GM12878 (cell line): ENCODE results near the gene ASIC3. TPM values are rescaled to one million over a fixed set of nuclear protein-coding genes. Genes with fewer than 3 reads are reported as not detected.

Source experiments
- CBX3 ChIP-seq: fragments of 200-600 bp; sonication (generic); IDR thresholded peaks from 2 replicates; pipeline ENCODE4 v1.6.1; 2016; ENCODE audit warnings: low read depth, borderline replicate concordance
- DPF2 ChIP-seq: fragments of 450-650 bp; IDR thresholded peaks from 2 replicates; pipeline ENCODE4 v1.6.1; 2017; ENCODE audit warnings: mild to moderate bottlenecking
- EGR1 ChIP-seq, 2 experiments: IDR thresholded peaks; 1 replicate in 1 of 2; 2 replicates in 1 of 2; pipeline ENCODE4 v1.6.1; 2011 to 2012; ENCODE audit warnings: low read depth in 2 of 2, low read length in 2 of 2, borderline replicate concordance in 1 of 2, mild to moderate bottlenecking in 1 of 2, moderate library complexity in 1 of 2
- IRF4 ChIP-seq: IDR thresholded peaks from 2 replicates; pipeline ENCODE4 v1.6.1; 2011; ENCODE audit warnings: low read depth, low read length
- LARP7 ChIP-seq: fragments of 450-650 bp; IDR thresholded peaks from 2 replicates; pipeline ENCODE4 v1.6.1; 2017; ENCODE audit warnings: mild to moderate bottlenecking
- PML ChIP-seq: IDR thresholded peaks from 2 replicates; pipeline ENCODE4 v1.6.1; 2012; ENCODE audit warnings: low read length, inconsistent platforms
- RBBP5 ChIP-seq: fragments of 200-600 bp; sonication (generic); conservative IDR thresholded peaks from 2 replicates; pipeline ENCODE4 v1.6.1; 2016
- RFX5 ChIP-seq: IDR thresholded peaks from 2 replicates; pipeline ENCODE4 v1.6.1; 2011; ENCODE audit warnings: low read depth, low read length, improper control_type of control experiment
- YBX1 ChIP-seq: fragments of 450-650 bp; IDR thresholded peaks from 2 replicates; pipeline ENCODE4 v1.6.1; 2016; ENCODE audit warnings: antibody characterized with exemption
- YY1 ChIP-seq: IDR thresholded peaks from 2 replicates; pipeline ENCODE4 v1.6.1; 2011; ENCODE audit warnings: low read depth, mild to moderate bottlenecking, low read length
- ZNF207 ChIP-seq: fragments of 450-650 bp; IDR thresholded peaks from 2 replicates; pipeline ENCODE4 v1.6.1; 2014; ENCODE audit warnings: antibody characterized with exemption, mild to moderate bottlenecking, borderline replicate concordance
- polyA plus RNA-seq, 11 experiments: library from polyadenylated mRNA; depleted of rRNA in 4 of 11; unstranded in 6 of 11; stranded (reverse) in 5 of 11; fragments of >200 nt; fragmentation: Nextera tagmentation in 4 of 11; fragmentation: Illumina TruSeq in 1 of 11; extraction: Ambion mirVana in 4 of 11; extraction: Trizol in 1 of 11; gene quantifications; 1 replicate in 1 of 11; 2 replicates in 10 of 11; pipeline versions ENCODE4 v1.2.1 to v1.2.3, GENCODE V29; 2011 to 2016; ENCODE audit warnings: inconsistent platforms in 2 of 11, missing spikeins in 2 of 11, low read depth in 1 of 11
- total RNA-seq, 4 experiments: library from RNA; depleted of rRNA in 3 of 4; stranded (reverse); fragments of >200 nt in 3 of 4; fragmentation: Illumina TruSeq in 1 of 4; extraction: Trizol in 1 of 4; gene quantifications; 2 replicates each; pipeline versions ENCODE4 v1.2.1 to v1.2.3, GENCODE V29; 2013 to 2021
- TF ChIP-seq, protein P1 (sequence below): IDR thresholded peaks from 2 replicates; pipeline ENCODE4 v1.6.1; 2011; ENCODE audit warnings: low read depth, mild to moderate bottlenecking, low read length, moderate library complexity, borderline replicate concordance; ENCODE audit errors: extremely low read depth
- TF ChIP-seq, protein P2 (sequence below): fragments of 450-650 bp; IDR thresholded peaks from 2 replicates; pipeline ENCODE4 v1.6.1; 2014; ENCODE audit warnings: mild to moderate bottlenecking
- TF ChIP-seq, protein P3 (sequence below): fragments of 450-650 bp; IDR thresholded peaks from 2 replicates; pipeline ENCODE4 v1.6.1; 2016; ENCODE audit warnings: mild to moderate bottlenecking

The ASIC3 gene
- total and polyA plus RNA-seq, 10 of the 15 experiments (the other 5 are each of a cell fraction or from before 2014, with no cell fraction given): 0.07 to 1.0 (median 0.44) TPM; not detected in 4

DNA sequence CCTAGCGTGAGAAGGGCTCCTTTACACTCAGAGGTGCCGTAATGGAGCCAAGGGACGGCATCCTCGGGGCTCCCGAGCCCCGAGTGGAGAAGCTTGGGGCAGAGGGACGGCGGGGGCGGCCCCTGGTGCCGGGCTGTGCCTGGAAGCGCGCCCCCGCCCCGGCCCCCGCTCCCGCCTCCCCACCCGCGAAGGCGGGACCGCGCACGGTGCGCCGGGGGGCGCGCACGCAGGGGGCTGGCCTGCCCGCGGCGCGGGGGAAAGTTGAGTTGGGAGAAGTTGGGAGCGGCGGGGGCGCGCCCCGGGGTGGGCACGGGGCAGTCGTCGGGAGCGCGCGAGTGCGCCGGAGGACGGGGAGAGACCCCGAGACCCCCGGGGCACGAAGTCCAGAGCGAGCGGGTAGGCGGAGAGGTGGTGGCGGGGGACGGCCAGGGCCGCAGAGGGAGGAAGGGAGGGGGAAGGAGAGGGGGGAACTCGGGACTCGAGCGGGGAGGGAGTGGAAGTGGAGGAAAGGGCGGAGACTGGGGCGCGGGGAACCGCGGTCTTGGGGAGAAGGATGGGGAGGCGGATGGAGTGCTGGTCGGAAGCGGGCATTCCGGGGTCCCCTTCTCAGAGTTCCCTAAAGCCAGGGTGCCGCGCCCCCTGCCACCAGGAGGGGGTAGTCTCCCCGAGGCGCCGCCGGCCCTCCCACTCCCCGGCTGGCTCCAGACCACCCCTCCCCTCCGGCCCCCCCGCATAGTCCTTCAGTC, 11.2 kb downstream of the ASIC3 start, which contains the start of gene SLC4A2 (continued):
- TF ChIP-seq, protein P1, sequence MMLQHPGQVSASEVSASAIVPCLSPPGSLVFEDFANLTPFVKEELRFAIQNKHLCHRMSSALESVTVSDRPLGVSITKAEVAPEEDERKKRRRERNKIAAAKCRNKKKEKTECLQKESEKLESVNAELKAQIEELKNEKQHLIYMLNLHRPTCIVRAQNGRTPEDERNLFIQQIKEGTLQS: no peak
- TF ChIP-seq LARP7 (no peak), CBX3 (no peak), EGR1 (IDR thresholded peaks at IDR 0.05; ENCODE audit: borderline replicate concordance in 1 of 2, low read depth in 2 of 2, low read length in 2 of 2) (peak in 1 of 2 experiments; percentile 91; a peak in 1 of 3 replicates), ZNF207 (no peak), DPF2 (no peak), YBX1 (no peak), IRF4 (no peak), PML (no peak; the same call in 1 of the 2 replicates), RFX5 (no peak), RBBP5 (no peak), YY1 (peak; percentile 11)
- TF ChIP-seq, protein P2, sequence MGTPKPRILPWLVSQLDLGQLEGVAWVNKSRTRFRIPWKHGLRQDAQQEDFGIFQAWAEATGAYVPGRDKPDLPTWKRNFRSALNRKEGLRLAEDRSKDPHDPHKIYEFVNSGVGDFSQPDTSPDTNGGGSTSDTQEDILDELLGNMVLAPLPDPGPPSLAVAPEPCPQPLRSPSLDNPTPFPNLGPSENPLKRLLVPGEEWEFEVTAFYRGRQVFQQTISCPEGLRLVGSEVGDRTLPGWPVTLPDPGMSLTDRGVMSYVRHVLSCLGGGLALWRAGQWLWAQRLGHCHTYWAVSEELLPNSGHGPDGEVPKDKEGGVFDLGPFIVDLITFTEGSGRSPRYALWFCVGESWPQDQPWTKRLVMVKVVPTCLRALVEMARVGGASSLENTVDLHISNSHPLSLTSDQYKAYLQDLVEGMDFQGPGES: no peak
- TF ChIP-seq, protein P3, sequence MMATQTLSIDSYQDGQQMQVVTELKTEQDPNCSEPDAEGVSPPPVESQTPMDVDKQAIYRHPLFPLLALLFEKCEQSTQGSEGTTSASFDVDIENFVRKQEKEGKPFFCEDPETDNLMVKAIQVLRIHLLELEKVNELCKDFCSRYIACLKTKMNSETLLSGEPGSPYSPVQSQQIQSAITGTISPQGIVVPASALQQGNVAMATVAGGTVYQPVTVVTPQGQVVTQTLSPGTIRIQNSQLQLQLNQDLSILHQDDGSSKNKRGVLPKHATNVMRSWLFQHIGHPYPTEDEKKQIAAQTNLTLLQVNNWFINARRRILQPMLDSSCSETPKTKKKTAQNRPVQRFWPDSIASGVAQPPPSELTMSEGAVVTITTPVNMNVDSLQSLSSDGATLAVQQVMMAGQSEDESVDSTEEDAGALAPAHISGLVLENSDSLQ: no peak
